GM18508 (cell line): ENCODE measurements around the gene KRTAP4-1.
"Not testable (repeated sequence)": the region's sequence is repeated elsewhere in the genome, so short reads cannot be mapped to it uniquely, and the experiment has no call there.

Source experiments
- ATAC-seq: cut with Tn5 transposase; IDR thresholded peaks from one replicate; pipeline ENCODE4 v1.9.1; 2021; ENCODE audit warnings: moderate number of reproducible peaks; ENCODE audit not compliant: insufficient read depth, unreplicated experiment

Gene KRTAP4-1

DNA sequence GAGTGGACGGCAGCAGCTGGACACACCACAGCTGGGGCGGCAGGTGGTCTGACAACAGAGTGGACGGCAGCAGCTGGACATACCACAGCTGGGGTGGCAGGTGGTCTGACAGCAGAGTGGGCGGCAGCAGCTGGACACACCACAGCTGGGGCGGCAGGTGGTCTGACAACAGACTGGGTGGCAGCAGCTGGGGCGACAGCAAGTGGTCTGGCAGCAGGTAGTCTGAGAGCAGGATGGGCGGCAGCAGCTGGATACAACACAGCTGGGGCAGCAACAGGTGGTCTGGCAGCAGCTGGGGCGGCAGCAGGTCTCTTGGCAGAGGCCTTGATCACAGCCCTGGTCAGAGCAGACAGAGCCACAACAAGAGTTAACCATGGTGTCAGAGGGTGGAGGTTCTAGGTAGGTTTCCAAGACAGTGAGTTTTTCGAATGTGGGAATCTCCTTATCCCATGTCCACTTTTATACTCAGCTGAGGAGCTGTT is at the start of gene KRTAP4-1:
Gene KRTAP4-1, minus strand, starts transcription at position 432 of the 482 bp plus-strand sequence. Its CDS starts 57 bp downstream, at position 375.
- ATAC-seq, result no peak

DNA sequence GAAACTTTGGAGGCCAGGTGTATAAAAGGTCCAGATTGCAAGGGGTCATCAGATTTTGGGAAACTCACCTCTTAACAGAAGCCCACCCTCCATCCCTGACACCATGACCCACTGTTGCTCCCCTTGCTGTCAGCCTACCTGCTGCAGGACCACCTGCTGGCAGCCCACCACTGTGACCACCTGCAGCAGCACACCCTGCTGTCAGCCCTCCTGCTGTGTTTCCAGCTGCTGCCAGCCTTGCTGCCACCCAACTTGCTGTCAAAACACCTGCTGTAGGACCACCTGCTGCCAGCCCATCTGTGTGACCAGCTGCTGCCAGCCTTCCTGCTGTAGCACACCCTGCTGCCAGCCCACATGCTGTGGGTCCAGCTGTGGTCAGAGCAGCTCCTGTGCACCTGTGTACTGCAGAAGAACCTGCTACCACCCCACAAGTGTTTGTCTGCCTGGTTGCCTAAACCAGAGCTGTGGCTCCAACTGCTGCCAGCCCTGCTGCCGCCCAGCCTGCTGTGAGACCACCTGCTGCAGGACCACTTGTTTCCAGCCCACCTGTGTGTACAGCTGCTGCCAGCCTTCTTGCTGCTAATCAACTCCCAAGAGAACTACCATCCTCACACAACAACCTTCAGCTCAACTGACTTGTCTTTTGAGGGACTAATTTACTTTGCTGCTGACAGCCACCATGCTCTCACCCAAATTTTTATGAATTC is 47.8 kb upstream of the KRTAP4-1 start, which contains the start of gene KRTAP9-3:
Gene KRTAP9-3, plus strand, starts transcription at position 51 of the 707 bp plus-strand sequence. Its CDS starts 53 bp downstream, at position 104.
- not testable (repeated sequence) for ATAC-seq

DNA sequence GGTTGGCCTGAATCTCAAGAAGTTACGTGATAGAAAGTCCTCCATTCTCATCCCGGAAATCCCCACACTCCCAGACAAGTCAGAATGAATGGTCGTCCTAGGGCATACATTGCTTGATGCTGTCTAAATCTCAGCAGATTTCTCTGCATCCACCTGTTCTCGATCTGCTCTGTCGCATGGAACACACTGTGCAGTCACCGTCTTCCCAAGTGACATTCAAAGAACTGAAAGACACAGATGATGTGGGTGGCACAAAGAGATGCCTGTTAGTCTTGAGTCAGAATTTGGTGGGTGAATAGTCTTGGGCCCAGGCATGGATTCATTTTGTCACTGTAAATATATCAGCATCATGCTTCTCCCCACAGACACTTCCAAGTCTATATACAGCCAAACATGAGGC is 47.0 kb upstream of the KRTAP4-1 start:
- ATAC-seq, result no peak

DNA sequence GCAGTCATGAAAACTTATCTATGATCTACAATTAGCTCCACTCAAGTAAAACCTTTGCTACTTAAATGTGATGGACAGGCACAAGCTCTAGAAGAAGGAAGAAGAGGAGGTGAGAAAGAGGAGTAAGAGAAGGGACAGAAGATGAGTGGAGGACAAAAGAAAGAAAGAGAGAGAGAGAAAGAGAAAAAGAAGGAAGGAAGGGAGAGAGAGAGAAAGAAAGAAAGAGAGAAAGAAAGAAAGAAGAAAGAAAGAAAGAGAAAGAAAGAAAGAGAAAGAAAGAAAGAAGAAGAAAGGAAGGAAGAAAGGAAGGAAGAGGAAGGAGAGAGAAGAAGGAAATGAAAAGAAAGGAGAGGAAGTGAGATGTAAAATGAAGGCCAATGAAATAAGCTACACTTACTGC is 45.4 kb upstream of the KRTAP4-1 start:
- ATAC-seq, result no peak

DNA sequence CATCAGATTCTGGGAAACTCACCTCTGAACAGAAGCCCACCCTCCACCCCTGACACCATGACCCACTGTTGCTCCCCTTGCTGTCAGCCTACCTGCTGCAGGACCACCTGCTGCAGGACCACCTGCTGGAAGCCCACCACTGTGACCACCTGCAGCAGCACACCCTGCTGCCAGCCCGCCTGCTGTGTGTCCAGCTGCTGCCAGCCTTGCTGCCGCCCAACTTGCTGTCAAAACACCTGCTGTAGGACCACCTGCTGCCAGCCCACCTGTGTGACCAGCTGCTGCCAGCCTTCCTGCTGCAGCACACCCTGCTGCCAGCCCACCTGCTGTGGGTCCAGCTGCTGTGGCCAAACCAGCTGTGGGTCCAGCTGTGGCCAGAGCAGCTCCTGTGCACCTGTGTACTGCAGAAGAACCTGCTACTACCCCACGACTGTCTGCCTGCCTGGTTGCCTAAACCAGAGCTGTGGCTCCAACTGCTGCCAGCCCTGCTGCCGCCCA is 41.9 kb upstream of the KRTAP4-1 start, which contains the start of gene KRTAP9-2:
Gene KRTAP9-2, plus strand, starts transcription at position 51 of the 498 bp plus-strand sequence. Its CDS starts 7 bp downstream, at position 58.
- ATAC-seq, result not testable (repeated sequence)

DNA sequence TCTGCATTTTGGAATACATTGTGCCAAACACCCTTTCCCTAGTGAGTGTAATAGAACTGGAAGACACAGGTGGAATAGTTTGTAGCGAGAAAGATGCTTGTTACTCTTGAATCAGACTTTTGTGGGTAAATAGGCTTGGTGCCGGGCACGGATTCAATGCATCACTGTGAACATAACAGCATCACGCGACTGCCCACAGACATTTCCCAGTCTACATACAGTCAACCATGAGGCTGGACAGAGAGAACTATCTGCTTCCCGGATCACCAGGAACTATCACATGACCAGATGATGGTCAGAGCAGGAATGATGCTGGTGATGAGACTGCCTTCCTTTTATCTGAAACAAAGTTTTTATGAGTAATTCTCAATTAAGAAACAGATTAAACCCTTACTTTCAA is 41.3 kb upstream of the KRTAP4-1 start:
- ATAC-seq, result no peak

DNA sequence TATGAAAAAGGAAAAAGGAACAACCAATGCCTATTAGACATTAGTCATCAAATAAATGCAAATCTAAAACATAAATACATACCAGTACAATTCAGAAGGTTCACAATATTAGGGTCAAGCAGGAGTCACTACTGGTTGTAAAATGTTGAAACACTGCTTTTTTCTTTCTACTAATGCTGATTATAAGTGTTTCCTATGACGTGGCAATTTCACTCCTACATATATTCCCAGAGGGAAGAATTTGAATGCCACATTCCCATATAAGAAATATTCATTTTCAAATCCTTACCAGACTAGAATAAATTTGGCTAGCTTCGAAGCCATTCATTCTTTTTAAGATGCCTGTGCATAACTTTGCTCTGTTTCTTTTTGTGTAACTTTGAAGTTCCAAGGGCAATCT is 39.1 kb upstream of the KRTAP4-1 start:
- ATAC-seq, result no peak

DNA sequence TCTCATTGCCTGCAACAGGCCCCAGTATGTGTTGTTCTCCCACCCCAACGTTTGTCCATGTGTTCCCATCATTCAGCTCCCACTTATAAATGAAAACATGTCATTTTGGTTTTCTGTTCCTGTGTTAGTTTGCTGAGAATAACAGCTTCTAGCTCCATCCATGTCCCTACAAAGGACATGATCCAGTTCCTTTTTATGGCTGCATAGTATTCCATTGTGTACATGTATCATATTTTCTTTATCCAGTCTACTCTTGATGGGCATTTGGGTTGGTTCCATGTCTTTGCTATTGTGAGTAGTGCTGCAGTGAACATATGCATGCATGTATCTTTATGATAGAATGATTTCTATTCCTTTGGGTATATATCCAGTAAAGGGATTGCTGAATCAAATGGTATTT is 31.0 kb upstream of the KRTAP4-1 start:
- ATAC-seq, result no peak

DNA sequence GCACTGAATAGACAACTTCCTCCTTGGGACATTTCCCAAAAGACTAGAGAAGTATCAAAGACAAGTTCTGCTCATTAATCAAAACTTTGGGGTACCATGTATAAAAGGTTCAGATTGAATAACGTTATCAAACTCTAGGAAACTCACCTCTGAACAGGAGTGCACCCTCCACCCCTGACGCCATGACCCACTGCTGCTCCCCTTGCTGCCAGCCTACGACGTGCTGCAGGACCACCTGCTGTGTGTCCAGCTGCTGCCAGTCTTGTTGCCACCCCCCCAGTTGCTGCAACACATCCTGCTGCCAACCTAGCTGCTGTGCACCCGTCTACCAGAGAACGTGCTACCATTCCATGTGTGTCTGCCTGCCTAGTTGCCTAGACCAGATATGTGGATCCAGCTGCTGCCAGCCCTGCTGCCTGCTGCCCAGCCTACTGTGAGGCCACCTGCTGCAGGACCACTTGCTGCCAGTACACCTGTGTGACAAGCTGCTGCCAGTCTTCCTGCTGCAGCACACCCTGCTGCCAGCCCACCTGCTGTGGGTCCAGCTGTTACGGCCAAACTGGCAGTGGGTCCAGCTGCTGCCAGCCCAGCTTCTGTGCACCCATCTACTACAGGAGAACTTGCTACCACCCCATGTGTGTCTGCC is 27.9 kb upstream of the KRTAP4-1 start:
- no peak for ATAC-seq

DNA sequence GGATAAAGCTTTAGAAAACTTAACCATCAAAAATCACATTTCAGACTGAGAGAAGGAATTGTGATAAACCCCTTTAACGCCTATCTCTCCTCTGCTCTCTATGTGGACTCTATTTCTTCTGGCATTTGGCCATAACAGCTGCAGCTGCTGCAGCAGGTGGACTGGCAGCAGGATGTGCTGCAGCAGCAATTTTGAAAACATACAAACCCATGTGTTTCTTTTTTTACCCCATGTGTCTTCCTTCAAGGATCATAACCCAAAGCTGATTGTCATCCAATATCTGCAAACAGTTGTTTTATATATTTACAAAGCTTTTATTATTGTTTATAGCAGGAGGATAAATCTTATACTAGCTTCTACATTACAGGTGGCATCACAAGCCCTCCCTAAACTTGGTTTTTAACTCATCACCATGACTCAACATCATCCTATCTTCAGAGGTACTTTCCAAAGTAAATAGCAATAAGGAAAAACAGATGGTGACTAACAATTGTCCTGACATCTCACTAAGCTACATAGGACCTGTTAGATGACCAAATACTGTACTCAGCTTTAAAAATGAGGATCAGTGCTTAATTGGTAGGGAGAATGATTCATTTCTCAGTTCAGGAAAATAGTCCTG is 27.2 kb upstream of the KRTAP4-1 start:
- ATAC-seq, result no peak

DNA sequence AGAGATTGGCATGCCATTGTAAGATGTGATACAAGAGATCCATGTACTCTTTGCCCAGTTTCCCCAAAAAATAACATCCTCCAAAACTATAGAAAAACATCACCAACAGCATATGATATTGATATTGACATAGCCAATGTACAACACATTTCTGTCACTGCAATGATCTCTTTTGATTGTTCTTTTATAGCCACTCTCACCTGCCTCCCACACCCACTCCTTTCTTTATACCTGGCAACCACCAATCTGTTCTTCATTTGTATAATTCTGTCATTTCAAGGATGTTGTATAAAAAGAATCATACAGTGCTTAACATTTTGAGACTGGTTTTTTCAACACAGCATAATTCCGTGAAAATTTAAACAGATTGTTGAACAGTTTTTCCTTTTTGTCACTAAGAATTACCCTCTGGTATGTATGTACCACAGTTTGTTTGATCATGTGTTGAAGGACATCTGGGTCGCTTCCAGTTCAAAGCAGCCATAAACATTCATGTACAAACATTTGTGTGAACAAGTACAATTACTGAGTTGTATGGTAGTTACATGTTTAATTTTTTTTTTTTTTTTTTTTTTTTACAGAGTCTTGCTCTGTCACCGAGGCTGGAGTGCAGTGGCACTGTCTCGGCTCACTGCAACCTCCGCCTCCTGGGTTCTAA is 14.8 kb upstream of the KRTAP4-1 start:
- no peak for ATAC-seq

DNA sequence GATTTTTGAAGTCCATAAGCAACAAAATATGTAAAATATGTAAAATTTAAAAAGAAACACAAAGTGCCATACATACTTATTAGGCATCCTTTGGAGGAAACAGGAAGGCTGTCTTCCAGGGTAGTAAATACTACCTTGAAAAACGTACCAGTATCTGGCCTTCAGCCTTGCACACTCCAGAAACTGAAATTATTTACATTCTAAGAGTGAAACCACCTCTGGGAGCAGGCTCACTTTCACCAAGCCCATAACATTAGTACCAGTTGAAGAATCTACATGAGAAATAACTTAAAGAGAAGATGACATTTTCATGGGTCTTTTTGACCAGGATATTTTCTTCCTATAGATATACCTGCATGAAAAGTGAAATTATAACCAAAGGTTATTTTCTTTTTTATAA is 11.4 kb upstream of the KRTAP4-1 start:
- no peak for ATAC-seq

DNA sequence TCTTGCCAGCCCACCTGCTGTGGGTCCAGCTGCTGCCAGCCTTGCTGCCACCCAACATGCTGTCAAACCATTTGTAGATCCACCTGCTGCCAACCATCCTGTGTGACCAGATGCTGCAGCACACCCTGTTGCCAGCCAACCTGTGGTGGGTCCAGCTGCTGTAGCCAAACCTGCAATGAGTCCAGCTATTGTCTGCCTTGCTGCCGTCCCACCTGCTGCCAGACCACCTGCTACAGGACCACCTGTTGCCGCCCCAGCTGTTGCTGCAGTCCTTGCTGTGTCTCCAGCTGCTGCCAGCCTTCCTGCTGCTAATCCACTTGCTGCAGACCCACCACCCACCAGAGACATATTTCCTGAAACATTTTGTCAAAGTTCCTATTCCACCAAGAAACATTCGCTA is 5.6 kb upstream of the KRTAP4-1 start:
- no peak for ATAC-seq

DNA sequence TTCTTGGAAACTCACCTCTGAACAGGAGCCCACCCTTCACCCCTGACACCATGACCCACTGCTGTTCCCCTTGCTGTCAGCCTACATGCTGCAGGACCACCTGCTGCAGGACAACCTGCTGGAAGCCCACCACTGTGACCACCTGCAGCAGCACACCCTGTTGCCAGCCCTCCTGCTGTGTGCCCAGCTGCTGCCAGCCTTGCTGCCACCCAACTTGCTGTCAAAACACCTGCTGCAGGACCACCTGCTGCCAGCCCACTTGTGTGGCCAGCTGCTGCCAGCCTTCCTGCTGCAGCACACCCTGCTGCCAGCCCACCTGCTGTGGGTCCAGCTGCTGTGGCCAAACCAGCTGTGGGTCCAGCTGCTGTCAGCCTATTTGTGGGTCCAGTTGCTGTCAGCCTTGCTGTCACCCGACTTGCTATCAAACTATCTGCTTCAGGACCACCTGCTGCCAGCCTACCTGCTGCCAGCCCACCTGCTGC is 5.2 kb upstream of the KRTAP4-1 start, which contains the start of gene KRTAP9-1:
Gene KRTAP9-1, plus strand, starts transcription at position 51 of the 482 bp plus-strand sequence. Its CDS starts 0 bp downstream, at position 51.
- ATAC-seq, result not testable (repeated sequence)

DNA sequence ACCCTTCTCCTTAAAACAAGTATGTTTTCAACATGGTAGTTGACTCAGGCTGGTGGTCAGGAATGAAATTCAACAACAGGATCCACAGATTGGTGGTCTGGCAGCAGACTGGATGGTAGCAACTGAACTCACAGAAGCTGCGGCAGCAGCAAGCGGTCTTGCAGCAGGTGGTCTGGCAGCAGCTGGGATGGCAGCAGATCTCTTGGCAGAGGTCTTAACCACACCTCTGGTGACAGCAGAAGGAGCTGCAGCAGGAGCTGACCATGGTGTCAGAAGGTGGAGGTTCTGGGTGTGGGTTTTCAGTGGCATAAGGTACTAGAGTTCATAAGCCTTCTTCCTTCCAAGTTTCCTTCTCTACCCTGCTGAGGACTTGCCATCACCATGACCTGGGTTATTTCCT is 2.2 kb upstream of the KRTAP4-1 start:
- ATAC-seq, result no peak

DNA sequence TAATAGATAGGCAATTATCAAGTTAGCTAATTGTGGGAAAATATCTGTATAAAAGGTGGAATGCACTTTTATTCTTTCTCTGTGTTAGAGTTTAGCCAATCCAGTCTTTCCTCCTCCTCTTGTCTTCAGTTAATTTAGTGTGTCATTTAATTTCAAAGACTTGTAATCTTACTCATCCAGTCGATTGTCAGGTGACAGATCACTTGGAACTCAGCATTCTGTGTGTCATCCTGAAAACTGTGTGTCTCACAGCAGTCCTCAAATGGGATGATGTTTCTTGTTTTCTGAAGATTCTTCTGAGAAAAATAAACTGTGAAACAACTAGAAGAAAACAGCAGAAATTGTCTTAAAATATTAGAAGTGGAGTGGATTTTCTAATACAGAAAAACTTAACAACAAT is 290 bp upstream of the KRTAP4-1 start:
- no peak for ATAC-seq

DNA sequence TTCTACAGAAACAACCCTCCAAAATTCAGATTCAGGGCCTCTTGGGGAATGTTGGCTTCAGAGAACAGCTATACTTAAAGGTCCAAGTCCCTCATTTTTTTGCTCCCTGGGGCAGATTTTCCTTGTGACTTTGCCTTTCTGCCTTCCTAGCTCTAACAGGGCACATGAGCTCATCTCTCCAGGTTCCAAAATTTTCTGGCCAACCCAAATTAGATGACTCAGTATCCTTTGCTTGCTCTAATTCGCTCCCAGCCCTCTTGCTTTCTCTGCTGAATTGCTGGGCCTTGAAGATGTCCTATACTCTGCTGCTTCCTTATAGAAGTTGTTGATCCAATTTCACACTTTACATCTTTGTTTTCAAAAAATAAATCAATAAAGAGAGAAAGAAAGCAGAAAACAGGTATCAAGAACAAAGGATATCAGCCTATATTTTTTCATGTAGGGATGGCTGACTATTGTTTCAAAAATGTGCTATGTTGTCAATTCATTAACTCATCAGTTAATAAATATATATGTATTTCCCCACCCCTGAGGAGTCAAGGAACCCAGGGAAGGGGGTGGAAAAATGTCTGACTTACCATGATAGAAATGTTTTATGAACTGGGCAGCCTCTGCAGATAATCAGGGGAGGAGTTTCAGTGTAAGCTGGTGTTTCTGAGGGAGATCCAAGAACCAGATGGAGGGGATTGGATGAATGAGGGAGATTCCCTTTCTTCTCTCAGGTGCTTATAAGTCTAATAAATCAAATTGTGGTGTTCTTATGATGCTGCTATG is 5.7 kb downstream of the KRTAP4-1 start:
- ATAC-seq, result no peak

DNA sequence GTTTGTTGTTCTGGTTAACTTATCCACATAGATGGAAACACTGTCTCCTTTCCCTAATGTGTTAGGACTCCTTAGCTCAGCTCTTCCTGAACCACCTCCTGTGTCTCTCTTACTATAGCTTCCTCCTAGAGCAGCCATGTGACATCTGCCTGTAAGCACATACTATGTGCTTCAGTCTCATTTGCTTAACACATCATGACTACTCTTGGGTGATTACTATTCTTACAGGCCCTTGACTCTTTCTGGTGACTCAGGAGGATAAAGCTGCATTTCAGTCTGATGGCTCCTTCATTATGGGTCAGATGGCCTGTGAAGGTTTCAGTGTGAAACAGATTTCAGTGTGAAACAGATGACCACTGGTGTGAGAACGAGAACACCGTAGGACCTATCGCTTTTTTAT is 6.4 kb downstream of the KRTAP4-1 start:
- ATAC-seq, result no peak

DNA sequence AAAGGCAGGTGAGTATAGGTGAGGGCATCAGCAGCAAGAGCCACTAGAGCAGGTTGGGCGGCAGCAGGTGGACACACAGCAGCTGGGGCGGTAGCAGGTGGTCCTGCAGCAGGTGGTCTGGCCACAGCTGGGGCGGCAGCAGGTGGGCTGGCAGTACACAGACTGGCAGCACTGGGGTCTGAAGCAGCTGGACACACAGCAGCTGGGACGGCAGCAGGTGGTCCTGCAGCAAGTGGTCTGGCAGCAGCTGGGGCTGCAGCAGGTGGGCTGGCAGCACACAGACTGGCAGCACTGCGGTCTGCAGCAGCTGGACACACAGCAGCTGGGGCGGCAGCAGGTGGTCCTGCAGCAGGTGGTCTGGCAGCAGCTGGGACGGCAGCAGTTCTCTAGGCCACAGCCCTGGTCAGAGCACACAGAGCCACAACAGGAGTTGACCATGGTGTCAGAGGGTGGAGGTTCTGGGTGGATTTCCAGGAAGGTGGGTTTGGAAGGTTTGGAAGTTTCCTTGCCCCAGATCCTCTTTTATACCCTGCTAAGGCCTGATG is 6.9 kb downstream of the KRTAP4-1 start, which contains the start of gene KRTAP4-2:
Gene KRTAP4-2, minus strand, starts transcription at position 495 of the 545 bp plus-strand sequence. Its CDS starts 57 bp downstream, at position 438.
- ATAC-seq, result no peak
